Neural progenitor cell (in vitro differentiated cells): Measurements from ENCODE around the gene LGMN.

Experiments
- CTCF ChIP-seq: fragments of 200-600 bp; sonication (generic); IDR thresholded peaks from 2 replicates; pipeline ENCODE4 v1.5.1; 2017; ENCODE audit warnings: antibody characterized with exemption, mild to moderate bottlenecking
- EZH2 ChIP-seq: fragments of 200-600 bp; sonication (generic); IDR thresholded peaks from 2 replicates; pipeline ENCODE4 v1.6.1; 2017; ENCODE audit warnings: antibody characterized with exemption, mild to moderate bottlenecking, moderate library complexity

- TF ChIP-seq CTCF (no peak), EZH2 (no peak)
Measured at GRCh38 chr14:92673601-92674150, 74.8 kb downstream of the LGMN start.
